Upper lobe of right lung (tissue), 1 donor: ENCODE data around the gene UGT1A1. TPM values are rescaled to one million over a fixed set of nuclear protein-coding genes. Genes with fewer than 3 reads are reported as not detected.

Experiments
- ATAC-seq: fragments of 200-7000 bp; cut with Tn5 transposase; one replicate; pipeline ENCODE4 v1.9.1; 2020; ENCODE audit warnings: mild to moderate bottlenecking, moderate library complexity
- DNase-seq: peaks from one replicate; pipeline ENCODE4 v3.0.0-alpha.2; 2020
- H3K27ac ChIP-seq: fragments of 200-600 bp; one replicate; pipeline ENCODE4 v1.8.0; 2022
- H3K27me3 ChIP-seq: fragments of 200-600 bp; one replicate; pipeline ENCODE4 v1.8.0; 2022; ENCODE audit warnings: mild to moderate bottlenecking
- H3K36me3 ChIP-seq: fragments of 200-600 bp; one replicate; pipeline ENCODE4 v1.8.0; 2022
- H3K4me1 ChIP-seq: fragments of 200-600 bp; one replicate; pipeline ENCODE4 v1.8.0; 2022
- H3K4me3 ChIP-seq: fragments of 200-600 bp; one replicate; pipeline ENCODE4 v1.8.0; 2022; ENCODE audit warnings: mild to moderate bottlenecking
- H3K9me3 ChIP-seq: fragments of 200-600 bp; one replicate; pipeline ENCODE4 v1.8.0; 2022
- CTCF ChIP-seq: fragments of 200-600 bp; IDR thresholded peaks from one replicate; pipeline ENCODE4 v1.8.0; 2022; ENCODE audit warnings: antibody characterized with exemption
- intact Hi-C: fragments of 100-400 bp; cut with DNase I; formaldehyde crosslinking; loops from one replicate; pipeline ENCODE4 v1.11.0; 2022
- total RNA-seq: library from RNA; stranded (reverse); fragmentation: NEBNext Ultra II Directional; extraction: Animal tissue kit (Norgen Biotek cat#: 25700); gene quantifications from one replicate; pipeline ENCODE4 v1.2.1, GENCODE V29; 2021
- donor health status: DM: no; HTN: yes; CAD: no; lungs with severe emphysema.

The UGT1A1 gene
- total RNA-seq, 1 donor from 2014 or later, result not detected

GRCh38 chr2:233820774-233821105 lies 60.7 kb downstream of the UGT1A1 start:
- H3K4me1 ChIP-seq, result no peaks in the 10 kb centered on the region
- peak; percentile 52 for DNase-seq
- TF ChIP-seq CTCF, result no peak
- H3K9me3 ChIP-seq, result no peaks in the 10 kb centered on the region
- no peaks in the 10 kb centered on the region for H3K27me3 ChIP-seq
- no peak for ATAC-seq
- H3K4me3 ChIP-seq, result no peak overlapping the region
- H3K36me3 ChIP-seq, result no peaks in the 10 kb centered on the region
- no peak overlapping the region for H3K27ac ChIP-seq
- intact Hi-C loops, result no loop called here

- intact Hi-C loops, result no loop called here
Observed at GRCh38 chr2:233821196-233821595, 61.1 kb downstream of the UGT1A1 start.

GRCh38 chr2:233821709-233822100 lies 61.6 kb downstream of the UGT1A1 start:
- Histone ChIP-seq H3K27me3 (no peaks in the 10 kb centered on the region), H3K4me3 (no peak overlapping the region), H3K9me3 (no peaks in the 10 kb centered on the region), H3K4me1 (no peaks in the 10 kb centered on the region), H3K36me3 (no peaks in the 10 kb centered on the region), H3K27ac (no peak overlapping the region)
- no peak for TF ChIP-seq CTCF
- ATAC-seq, result no peak
- intact Hi-C loops, result no loop called here
- peak; percentile 27 for DNase-seq

More at GRCh38 chr2:233821196-233821595, 61.1 kb downstream of the UGT1A1 start:
- no peak for DNase-seq
- ATAC-seq, result no peak
- Histone ChIP-seq H3K4me1 (no peaks in the 10 kb centered on the region), H3K27me3 (no peaks in the 10 kb centered on the region), H3K36me3 (no peaks in the 10 kb centered on the region), H3K9me3 (no peaks in the 10 kb centered on the region), H3K27ac (no peak overlapping the region), H3K4me3 (no peak overlapping the region)
- TF ChIP-seq CTCF, result no peak

GRCh38 chr2:233822101-233822771 lies 62.2 kb downstream of the UGT1A1 start:
- intact Hi-C loops, result no loop called here

More at GRCh38 chr2:233822101-233822771, 62.2 kb downstream of the UGT1A1 start:
- no peaks in the 10 kb centered on the region for H3K9me3 ChIP-seq
- no peaks in the 10 kb centered on the region for H3K36me3 ChIP-seq
- ATAC-seq, result no peak
- no peak overlapping the region for H3K27ac ChIP-seq
- peak; percentile 49 for DNase-seq
- TF ChIP-seq CTCF, result no peak
- no peaks in the 10 kb centered on the region for H3K27me3 ChIP-seq
- no peaks in the 10 kb centered on the region for H3K4me1 ChIP-seq
- no peak overlapping the region for H3K4me3 ChIP-seq

Other genes starting within 250 kb of the UGT1A1 start
- 47.6 TPM for gene USP40, start 193.5 kb upstream of the UGT1A1 start, total RNA-seq
- gene UGT1A8, start 142.6 kb upstream of the UGT1A1 start, total RNA-seq, result not detected
- not detected for gene UGT1A10, start 123.8 kb upstream of the UGT1A1 start, total RNA-seq
- gene UGT1A9, start 88.4 kb upstream of the UGT1A1 start, total RNA-seq, result not detected
- gene UGT1A7, start 78.4 kb upstream of the UGT1A1 start, total RNA-seq, result not detected
- 3.2 TPM for gene UGT1A6, start 67.4 kb upstream of the UGT1A1 start, total RNA-seq
- not detected for gene UGT1A5, start 47.4 kb upstream of the UGT1A1 start, total RNA-seq
- gene UGT1A4, start 41.5 kb upstream of the UGT1A1 start, total RNA-seq, result not detected
- gene UGT1A3, start 31.2 kb upstream of the UGT1A1 start, total RNA-seq, result not detected
- not detected for gene MROH2A, start 18.1 kb downstream of the UGT1A1 start, total RNA-seq
- gene HJURP, start 94.3 kb downstream of the UGT1A1 start, total RNA-seq, result 1.2 TPM
- gene TRPM8, start 157.1 kb downstream of the UGT1A1 start, total RNA-seq, result not detected